PC-3 (cell line): ENCODE measurements around the gene ARHGAP12. TPM values are rescaled to one million over a fixed set of nuclear protein-coding genes. Genes with fewer than 3 reads are reported as not detected.

Source experiments
- ATAC-seq: fragments of 200-7000 bp; cut with Tn5 transposase; 2 replicates; pipeline ENCODE4 v1.9.1; 2020; ENCODE audit warnings: mild to moderate bottlenecking, moderate library complexity
- BruUV-seq: library from RNA; stranded (reverse); fragments of 400-500 nt; replicated peaks from 2 replicates; lab custom pipeline; 2021; lab: Mats Ljungman, UMichigan
- CTCF ChIA-PET: fragments of 300-600 bp; sonication (Branson Sonifier 250); formaldehyde crosslinking; loops from one replicate; lab custom pipeline; 2022; ENCODE audit warnings: antibody characterized with exemption; lab: Charles Lee
- POLR2A ChIA-PET: fragments of 300-600 bp; sonication (Branson Sonifier 250); formaldehyde crosslinking; loops from one replicate; lab custom pipeline; 2022; ENCODE audit warnings: antibody characterized with exemption; ENCODE audit not compliant: unreplicated experiment; lab: Charles Lee
- DNase-seq: peaks from one replicate; pipeline ENCODE4 v3.0.0-alpha.2; 2015
- H2AFZ ChIP-seq: fragments of 300-600 bp; sonication (generic); 2 replicates; pipeline ENCODE4 v1.6.0; 2016; ENCODE audit warnings: antibody characterized with exemption, low read length
- H3F3A ChIP-seq: fragments of 300-600 bp; sonication (generic); one replicate; pipeline ENCODE4 v1.6.0; 2017; ENCODE audit warnings: antibody characterized with exemption, low read length, control low read depth, mild to moderate bottlenecking; ENCODE audit not compliant: unreplicated experiment
- H3K27ac ChIP-seq: fragments of 300-600 bp; sonication (generic); 2 replicates; pipeline ENCODE4 v1.5.1; 2016; ENCODE audit warnings: mild to moderate bottlenecking, low read length
- H3K27me3 ChIP-seq: fragments of 300-600 bp; sonication (generic); 2 replicates; pipeline ENCODE4 v1.6.1; 2016; ENCODE audit warnings: low read length, mixed read lengths
- H3K36me3 ChIP-seq: fragments of 300-600 bp; sonication (generic); 2 replicates; pipeline ENCODE4 v1.6.1; 2016; ENCODE audit warnings: low read depth, mixed run types, low read length, mixed read lengths
- H3K4me1 ChIP-seq: fragments of 300-600 bp; sonication (generic); 2 replicates; pipeline ENCODE4 v1.5.1; 2016; ENCODE audit warnings: low read length; ENCODE audit not compliant: insufficient read depth
- H3K4me2 ChIP-seq: fragments of 300-600 bp; sonication (generic); 2 replicates; pipeline ENCODE4 v1.6.0; 2016; ENCODE audit warnings: low read length
- H3K4me3 ChIP-seq: fragments of 300-600 bp; sonication (generic); 2 replicates; pipeline ENCODE4 v1.5.1; 2016; ENCODE audit warnings: mild to moderate bottlenecking, low read length, mixed read lengths
- H3K79me2 ChIP-seq: fragments of 300-600 bp; sonication (generic); 2 replicates; pipeline ENCODE4 v1.6.1; 2017; ENCODE audit warnings: low read length, mixed read lengths
- H3K9ac ChIP-seq: fragments of 300-600 bp; sonication (generic); 2 replicates; pipeline ENCODE4 v1.6.0; 2016; ENCODE audit warnings: mild to moderate bottlenecking, low read length
- H3K9me2 ChIP-seq: fragments of 300-600 bp; sonication (generic); replicated peaks from 2 replicates; pipeline ENCODE4 v1.6.1; 2016; ENCODE audit warnings: mixed run types, low read length, mixed read lengths
- H3K9me3 ChIP-seq: fragments of 300-600 bp; sonication (generic); 2 replicates; pipeline ENCODE4 v1.6.1; 2016; ENCODE audit warnings: low read length, mixed read lengths
- H4K20me1 ChIP-seq: fragments of 300-600 bp; sonication (generic); 2 replicates; pipeline ENCODE4 v1.6.1; 2016; ENCODE audit warnings: low read length, mixed read lengths
- CTCF ChIP-seq: fragments of 300-600 bp; sonication (generic); conservative IDR thresholded peaks from 2 replicates; pipeline ENCODE4 v1.5.1; 2017; ENCODE audit warnings: antibody characterized with exemption, low read depth, mild to moderate bottlenecking, low read length
- EZH2 ChIP-seq: fragments of 300-600 bp; sonication (generic); IDR thresholded peaks from one replicate; pipeline ENCODE4 v1.6.1; 2017; ENCODE audit warnings: antibody characterized with exemption, mild to moderate bottlenecking, low read length; ENCODE audit not compliant: unreplicated experiment
- EZH2phosphoT487 ChIP-seq: fragments of 300-600 bp; sonication (generic); IDR thresholded peaks from 2 replicates; pipeline ENCODE4 v1.6.1; 2018; ENCODE audit warnings: mild to moderate bottlenecking, antibody characterized with exemption, low read length, borderline replicate concordance
- intact Hi-C: fragments of 100-400 bp; cut with micrococcal nuclease; formaldehyde crosslinking; loops from 2 replicates; pipeline ENCODE4 v1.9.0; 2023
- total RNA-seq: library from RNA; depleted of rRNA; stranded (reverse); fragments of >200 nt; gene quantifications from 2 replicates; pipeline ENCODE4 v1.2.3, GENCODE V29; 2014

The ARHGAP12 gene
- total RNA-seq, 1 experiment from 2014 or later, result 16.6 TPM

- peak overlapping the region; percentile 80 for H3K4me2 ChIP-seq
- no peaks in the 10 kb centered on the region for H4K20me1 ChIP-seq
- H3K4me3 ChIP-seq, result peak overlapping the region; percentile 50
- no peaks in the 10 kb centered on the region for H3K9me2 ChIP-seq
- ATAC-seq, result peak; percentile 91
- 0 out of 2 replicates have a peak overlapping the region, but pooled peaks have one; percentile 34 for H3K9ac ChIP-seq
- ChIA-PET CTCF (no interaction called here), POLR2A (no interaction called here)
- TF ChIP-seq EZH2, result no peak
- TF ChIP-seq EZH2phosphoT487, result no peak
- no peak for TF ChIP-seq CTCF
- H3F3A ChIP-seq, result no peaks in the 10 kb centered on the region
- no peaks in the 10 kb centered on the region for H3K27me3 ChIP-seq
- H2AFZ ChIP-seq, result peak overlapping the region; percentile 71
- H3K79me2 ChIP-seq, result no peaks in the 10 kb centered on the region
- peaks cover 20% of the 10 kb centered on the region for H3K4me1 ChIP-seq
- H3K36me3 ChIP-seq, result no peaks in the 10 kb centered on the region
- no peaks in the 10 kb centered on the region for H3K9me3 ChIP-seq
- intact Hi-C loops, result no loop called here
- peak overlapping the region; percentile 78 for H3K27ac ChIP-seq
- peak; percentile 89 for DNase-seq
- no TSS peak for BruUV-seq
Measured at GRCh38 chr10:31961277-31962074, 32.8 kb upstream of the ARHGAP12 start.

GRCh38 chr10:31959461-31960173 lies 31.0 kb upstream of the ARHGAP12 start:
- POLR2A ChIA-PET, result no interaction called here
- Histone ChIP-seq H3K4me2 (no peak overlapping the region), H3K79me2 (no peaks in the 10 kb centered on the region), H3K27ac (no peak overlapping the region), H4K20me1 (no peaks in the 10 kb centered on the region), H3K9me3 (no peaks in the 10 kb centered on the region), H3K27me3 (no peaks in the 10 kb centered on the region), H2AFZ (no peak overlapping the region), H3F3A (no peaks in the 10 kb centered on the region), H3K9ac (no peak overlapping the region), H3K4me1 (peaks cover 20% of the 10 kb centered on the region), H3K9me2 (no peaks in the 10 kb centered on the region), H3K4me3 (no peak overlapping the region), H3K36me3 (no peaks in the 10 kb centered on the region)
- TF ChIP-seq CTCF, result no peak
- TF ChIP-seq EZH2, result no peak
- TF ChIP-seq EZH2phosphoT487, result no peak
- DNase-seq, result no peak
- no peak for ATAC-seq
- intact Hi-C loops, result loop anchor here (10.0 kb wide), 1 partner anchor 45 kb away; no protein-coding TSS in a partner anchor
- CTCF ChIA-PET, result no interaction called here
- BruUV-seq, result no TSS peak

- H3K4me2 ChIP-seq, result no peak overlapping the region
- BruUV-seq, result no TSS peak
- no peaks in the 10 kb centered on the region for H3K36me3 ChIP-seq
- no peaks in the 10 kb centered on the region for H3F3A ChIP-seq
- no peaks in the 10 kb centered on the region for H4K20me1 ChIP-seq
- no peak overlapping the region for H3K27ac ChIP-seq
- DNase-seq (peak; percentile 39), ATAC-seq (no peak)
- no peaks in the 10 kb centered on the region for H3K79me2 ChIP-seq
- no peaks in the 10 kb centered on the region for H3K9me2 ChIP-seq
- TF ChIP-seq EZH2 (no peak), EZH2phosphoT487 (no peak), CTCF (no peak)
- no peaks in the 10 kb centered on the region for H3K27me3 ChIP-seq
- peaks cover 20% of the 10 kb centered on the region for H3K4me1 ChIP-seq
- no peaks in the 10 kb centered on the region for H3K9me3 ChIP-seq
- POLR2A ChIA-PET, result no interaction called here
- no peak overlapping the region for H3K4me3 ChIP-seq
- no peak overlapping the region for H3K9ac ChIP-seq
- intact Hi-C loops, result loop anchor here (10.0 kb wide), 1 partner anchor 46 kb away; no protein-coding TSS in a partner anchor
- CTCF ChIA-PET, result no interaction called here
- H2AFZ ChIP-seq, result no peak overlapping the region
Measured at GRCh38 chr10:31958856-31959255, 30.2 kb upstream of the ARHGAP12 start.
